ENCODE results near the gene EHMT1.

- TF ChIP-seq EZH2 (IDR thresholded peaks at IDR 0.05) (no peak), POLR2AphosphoS5 (IDR thresholded peaks at IDR 0.05; ENCODE audit: borderline replicate concordance, low read depth, low read length) (no peak)
Observed at GRCh38 chr9:137851516-137852267, 232.9 kb downstream of the EHMT1 start.
